Umbilical cord (tissue), 2 donors: ENCODE results near the gene ACVR1C. TPM values are rescaled to one million over a fixed set of nuclear protein-coding genes. Genes with fewer than 3 reads are reported as not detected.
"Not testable (repeated sequence)": the region's sequence is repeated elsewhere in the genome, so short reads cannot be mapped to it uniquely, and the experiment has no call there.

Source experiments
- DNase-seq: peaks from one replicate; pipeline ENCODE4 v3.0.0-alpha.2; 2015; ENCODE audit warnings: low spot score
- total RNA-seq: library from RNA; depleted of rRNA; stranded (reverse); fragments of >200 nt; gene quantifications from one replicate; pipeline ENCODE4 v1.2.3, GENCODE V29; 2014; ENCODE audit warnings: low replicate concordance; ENCODE audit not compliant: insufficient read depth

The ACVR1C gene
- total RNA-seq, 1 donor from 2014 or later, result 2.4 TPM

DNA sequence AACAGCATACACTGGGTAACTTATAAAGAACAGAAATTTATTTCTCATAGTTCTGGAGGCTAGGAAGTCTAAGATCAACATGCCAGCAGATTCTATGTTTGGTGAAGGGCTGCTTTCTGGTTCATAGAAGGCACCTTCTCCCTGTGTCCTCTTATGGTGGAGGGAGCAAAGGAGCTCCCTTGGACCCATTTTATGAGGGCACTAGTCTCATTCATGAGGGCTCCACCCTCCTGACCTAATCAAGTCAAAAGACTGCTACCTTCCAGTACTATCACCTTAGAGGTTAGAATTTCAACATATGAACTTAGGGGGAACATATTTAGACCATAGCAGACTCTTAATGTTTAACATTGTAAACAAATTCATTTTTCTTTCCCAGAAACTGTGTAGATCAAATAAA is 54.5 kb downstream of the ACVR1C start:
- no peak for DNase-seq

- no peak for DNase-seq
Measured at GRCh38 chr2:157572725-157573124, 55.9 kb downstream of the ACVR1C start.

- DNase-seq, result not testable (repeated sequence)
Measured at GRCh38 chr2:157566623-157567022, 62.0 kb downstream of the ACVR1C start.

- DNase-seq, result not testable (repeated sequence)
Measured at GRCh38 chr2:157566113-157566512, 62.6 kb downstream of the ACVR1C start.

- no peak for DNase-seq
Measured at GRCh38 chr2:157565550-157565949, 63.1 kb downstream of the ACVR1C start.

GRCh38 chr2:157559890-157560289 is 68.8 kb downstream of the ACVR1C start:
- DNase-seq, result no peak

DNA sequence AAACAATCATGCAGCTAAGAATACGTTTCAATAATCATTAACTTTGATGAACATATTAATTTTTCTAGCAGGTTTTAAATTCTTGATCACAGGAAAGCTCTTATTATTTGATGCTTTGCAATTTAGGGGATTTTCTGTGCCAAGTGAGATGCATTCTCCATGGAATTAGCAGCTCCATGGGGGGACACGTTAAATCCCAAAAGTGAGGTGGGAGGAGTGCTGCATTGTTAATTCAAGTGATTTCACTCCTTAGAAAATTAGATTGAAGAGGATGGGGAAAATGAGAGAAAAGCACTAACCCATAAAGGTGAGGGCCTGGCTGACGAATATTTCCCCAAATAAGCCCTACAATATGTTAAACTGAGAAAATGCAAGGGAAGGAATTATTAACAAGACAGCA is 69.2 kb downstream of the ACVR1C start:
- no peak for DNase-seq

DNA sequence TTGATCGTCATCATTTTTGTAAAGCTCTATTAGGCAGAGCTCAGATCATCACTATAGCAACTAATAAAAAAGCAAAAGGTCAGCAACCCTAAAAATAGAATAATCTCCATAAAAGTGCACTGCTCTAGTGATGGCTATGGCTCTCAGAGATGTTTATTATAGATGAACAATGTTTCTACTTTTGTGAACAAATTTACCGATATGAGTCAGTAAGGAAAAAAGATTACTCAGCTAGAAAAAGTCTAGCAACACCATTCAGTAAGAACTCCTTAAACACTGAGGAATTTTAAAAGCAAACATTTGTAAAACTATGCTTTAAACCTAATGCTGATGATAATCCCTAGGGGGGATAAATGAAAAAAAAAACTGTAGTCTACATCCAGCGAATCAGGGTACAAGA is 69.6 kb downstream of the ACVR1C start:
- no peak for DNase-seq

- DNase-seq, result no peak
Measured at GRCh38 chr2:157557770-157558169, 70.9 kb downstream of the ACVR1C start.

GRCh38 chr2:157540102-157540501 is 88.6 kb downstream of the ACVR1C start:
- no peak for DNase-seq

GRCh38 chr2:157538064-157538463 is 90.6 kb downstream of the ACVR1C start:
- DNase-seq, result no peak

DNA sequence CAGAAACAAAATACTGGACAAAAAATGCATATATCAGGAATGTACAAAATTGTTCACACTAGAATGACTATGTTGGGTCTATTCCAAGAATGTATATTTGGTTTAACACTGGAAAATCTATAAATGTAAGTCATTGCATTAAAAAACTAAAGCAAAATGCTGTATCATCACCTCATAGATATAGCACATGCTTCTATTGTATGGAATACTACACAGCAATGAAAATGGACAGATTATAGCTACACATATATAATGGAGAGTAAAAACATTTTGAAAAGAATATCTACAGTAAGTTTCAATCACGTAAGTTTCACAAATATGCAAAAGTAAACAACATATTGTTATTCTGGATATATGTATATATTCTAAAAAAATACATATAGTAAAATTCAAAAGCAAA is 91.8 kb downstream of the ACVR1C start:
- no peak for DNase-seq

GRCh38 chr2:157528963-157529751 is 99.5 kb downstream of the ACVR1C start:
- no peak for DNase-seq

GRCh38 chr2:157526070-157526469 is 102.6 kb downstream of the ACVR1C start:
- DNase-seq, result no peak

DNA sequence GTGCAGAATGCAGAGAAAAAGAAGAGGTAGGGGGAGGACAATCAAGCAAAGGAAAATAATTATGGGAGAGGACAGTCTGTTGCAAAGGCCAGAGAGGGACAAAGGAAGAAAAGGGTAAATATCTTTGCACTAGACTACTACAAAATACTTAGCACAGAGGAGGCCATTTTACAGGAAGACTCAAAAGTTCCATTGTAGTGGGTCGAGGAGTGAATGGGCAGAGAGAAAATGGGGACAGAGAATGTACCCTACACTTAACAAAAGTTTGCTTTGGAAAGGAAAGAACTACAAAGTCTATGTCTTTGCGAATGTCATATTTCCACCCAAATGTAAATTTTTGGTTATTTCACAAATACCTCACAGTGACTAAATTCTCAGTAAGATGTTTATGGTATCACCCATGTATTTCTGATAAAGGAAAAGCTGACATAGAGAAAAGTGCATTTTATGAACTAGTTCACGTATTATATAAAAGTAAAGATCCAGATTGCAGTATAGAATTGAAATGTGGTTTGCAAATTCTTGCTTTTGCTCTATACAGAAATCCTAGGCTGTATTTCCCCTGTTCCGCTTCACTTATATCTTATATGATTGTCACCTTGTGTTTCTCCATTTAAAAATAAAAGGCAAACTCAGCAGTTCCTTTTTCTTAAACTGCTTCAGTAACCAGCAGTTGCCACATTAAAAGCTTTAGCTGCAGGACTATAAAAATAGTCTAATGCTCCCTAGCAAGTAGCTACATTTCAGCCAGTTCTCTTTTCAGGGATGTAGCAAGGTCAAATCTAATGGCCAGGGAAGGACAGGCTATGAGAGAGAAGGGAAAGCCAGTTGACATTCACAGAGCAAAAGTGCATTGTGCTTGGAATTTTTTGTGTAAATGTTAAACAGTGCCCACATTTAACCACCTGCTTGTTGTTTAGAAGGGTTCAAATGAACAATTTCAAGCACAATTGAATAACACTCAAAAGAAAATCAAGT is 105.1 kb downstream of the ACVR1C start:
- no peak for DNase-seq

GRCh38 chr2:157514966-157515365 is 113.7 kb downstream of the ACVR1C start:
- DNase-seq, result not testable (repeated sequence)

DNA sequence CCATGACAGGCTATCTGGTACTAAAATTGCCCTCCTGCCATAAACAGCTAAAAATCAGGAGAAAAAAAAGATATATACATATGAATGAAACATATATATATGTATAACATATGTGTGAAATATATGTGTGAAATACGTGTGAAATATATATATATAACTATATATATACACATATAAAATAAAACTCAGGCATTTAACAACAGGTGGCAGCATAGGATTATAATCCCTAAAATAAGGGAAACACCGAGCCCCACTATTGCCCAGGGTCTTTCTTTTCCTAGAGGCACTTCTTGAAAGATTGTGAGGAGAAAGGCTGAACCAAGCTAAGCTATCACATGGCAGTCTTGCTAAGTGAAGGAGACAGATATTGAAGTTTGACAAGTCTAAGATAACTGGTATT is 118.9 kb downstream of the ACVR1C start:
- no peak for DNase-seq

DNA sequence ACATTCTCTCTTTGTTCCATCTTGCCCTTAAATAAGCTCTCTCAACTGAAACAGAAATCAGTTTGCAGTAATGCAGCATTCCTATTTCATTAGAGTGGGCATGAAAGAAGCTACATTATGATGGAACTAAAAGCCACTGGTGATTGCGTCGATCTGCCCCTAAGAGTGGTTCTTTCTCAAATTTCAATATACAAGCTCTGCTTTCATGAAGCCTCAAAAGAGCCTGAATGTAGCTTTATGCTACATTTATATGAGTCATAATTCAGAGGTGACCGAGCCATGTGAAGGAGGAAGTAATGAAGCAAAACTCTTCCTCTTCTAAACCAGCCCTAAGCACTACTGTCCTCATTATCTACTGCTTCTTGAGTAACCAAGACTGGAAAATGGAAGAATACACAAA is 120.0 kb downstream of the ACVR1C start:
- DNase-seq, result no peak

DNA sequence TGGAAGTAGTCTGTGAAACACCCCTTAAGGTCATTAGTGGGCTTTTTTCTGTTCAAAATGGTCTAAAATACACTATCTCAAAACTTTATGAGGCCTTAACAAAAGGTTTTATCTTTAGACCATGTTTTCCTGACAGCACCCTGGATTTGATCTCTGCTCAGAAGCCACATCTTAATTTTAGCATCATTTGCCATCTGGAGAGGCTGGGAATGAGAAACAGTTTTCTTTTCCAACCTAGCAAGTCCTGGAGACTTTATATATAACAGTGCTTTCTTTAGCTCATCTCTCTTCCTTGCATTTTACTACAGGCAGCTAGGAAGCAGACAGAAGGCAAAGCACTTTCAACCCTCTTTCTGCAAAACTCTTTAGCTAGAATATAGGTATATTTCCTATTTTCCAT is 122.1 kb downstream of the ACVR1C start:
- DNase-seq, result no peak

- DNase-seq, result no peak
Measured at GRCh38 chr2:157504623-157505022, 124.0 kb downstream of the ACVR1C start.

DNA sequence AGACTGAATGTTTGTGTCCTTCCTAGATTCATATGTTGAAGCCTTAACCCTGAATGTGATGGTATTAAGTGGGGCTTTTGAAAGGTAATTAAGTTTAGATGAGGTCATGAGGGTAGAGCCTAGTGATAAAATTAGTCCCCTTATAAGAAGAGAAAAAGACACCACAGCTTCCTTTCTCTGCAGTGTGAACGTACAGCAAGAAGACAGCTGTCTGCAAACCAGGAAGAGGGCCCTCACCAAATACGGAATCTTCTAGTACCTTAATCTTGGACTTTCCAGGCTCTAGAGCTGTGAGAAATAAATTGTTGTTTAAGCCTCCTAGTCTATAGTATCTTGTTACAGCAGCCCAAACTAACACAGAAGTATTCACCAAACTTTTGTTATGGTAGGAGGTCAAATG is 127.6 kb downstream of the ACVR1C start:
- no peak for DNase-seq

- DNase-seq, result no peak
Measured at GRCh38 chr2:157500334-157500733, 128.3 kb downstream of the ACVR1C start.

DNA sequence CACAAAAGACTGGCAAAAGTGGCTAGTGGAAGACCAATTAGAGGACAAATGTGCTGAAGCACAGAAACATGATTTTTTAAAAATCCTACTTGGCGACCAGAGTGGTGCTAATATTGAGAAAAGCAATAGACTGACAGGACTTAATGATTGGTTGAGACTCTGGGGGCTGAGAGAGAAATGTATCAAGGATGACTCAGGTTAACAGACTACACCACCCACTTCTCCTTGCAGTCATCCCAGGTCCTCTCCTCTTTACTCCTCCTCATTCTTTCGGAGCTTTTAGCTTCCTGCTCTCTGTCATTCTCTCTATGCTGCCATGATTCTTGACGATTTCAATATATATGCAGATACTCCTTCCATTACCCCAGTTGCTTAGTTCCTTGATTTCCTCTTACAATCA is 130.2 kb downstream of the ACVR1C start:
- DNase-seq, result no peak
